ENCODE data around the gene UXS1.

The UXS1 gene

DNA sequence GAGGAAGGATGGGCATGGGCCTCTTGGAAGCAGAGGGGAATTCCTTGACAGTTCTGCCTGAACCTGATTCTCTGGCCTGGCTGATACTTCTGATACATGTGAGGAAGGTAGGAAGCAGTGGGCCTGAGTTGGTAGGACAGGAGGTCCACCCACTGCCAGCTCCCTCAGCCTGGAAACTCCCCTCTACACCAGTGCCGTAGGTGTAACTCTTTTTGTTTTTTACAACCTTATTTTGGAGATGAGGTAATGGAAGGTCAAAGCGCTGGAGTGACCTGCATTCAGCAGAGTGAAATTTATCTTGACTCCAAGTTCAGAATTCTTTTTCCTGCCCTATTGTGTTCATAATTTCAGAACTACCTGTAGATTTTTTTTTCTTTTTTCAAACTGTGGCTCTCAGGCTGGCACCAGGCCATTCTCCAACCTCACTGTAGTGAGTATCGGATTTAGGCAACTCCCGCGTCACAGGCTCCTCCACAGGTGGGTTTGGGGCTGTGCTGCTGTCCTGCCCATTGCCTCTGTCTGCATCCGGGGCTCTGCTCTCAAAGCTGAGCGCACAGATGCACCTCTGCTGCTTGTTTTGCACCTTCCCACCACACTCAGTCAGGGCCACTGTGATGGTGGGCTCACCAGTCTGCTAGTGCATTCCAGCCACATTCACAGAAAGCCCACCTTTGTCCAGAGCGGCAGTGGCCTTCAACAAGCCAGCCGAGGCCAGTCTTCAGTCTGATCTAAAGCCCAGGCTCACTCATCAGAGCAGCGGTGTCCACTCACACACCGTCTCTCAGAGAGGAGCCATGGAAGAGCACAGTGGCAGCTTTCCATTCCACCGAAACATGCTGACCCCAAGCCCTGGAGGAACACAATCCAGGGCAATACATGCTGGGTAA is 87.2 kb downstream of the UXS1 start:
- no peak for DNase-seq

DNA sequence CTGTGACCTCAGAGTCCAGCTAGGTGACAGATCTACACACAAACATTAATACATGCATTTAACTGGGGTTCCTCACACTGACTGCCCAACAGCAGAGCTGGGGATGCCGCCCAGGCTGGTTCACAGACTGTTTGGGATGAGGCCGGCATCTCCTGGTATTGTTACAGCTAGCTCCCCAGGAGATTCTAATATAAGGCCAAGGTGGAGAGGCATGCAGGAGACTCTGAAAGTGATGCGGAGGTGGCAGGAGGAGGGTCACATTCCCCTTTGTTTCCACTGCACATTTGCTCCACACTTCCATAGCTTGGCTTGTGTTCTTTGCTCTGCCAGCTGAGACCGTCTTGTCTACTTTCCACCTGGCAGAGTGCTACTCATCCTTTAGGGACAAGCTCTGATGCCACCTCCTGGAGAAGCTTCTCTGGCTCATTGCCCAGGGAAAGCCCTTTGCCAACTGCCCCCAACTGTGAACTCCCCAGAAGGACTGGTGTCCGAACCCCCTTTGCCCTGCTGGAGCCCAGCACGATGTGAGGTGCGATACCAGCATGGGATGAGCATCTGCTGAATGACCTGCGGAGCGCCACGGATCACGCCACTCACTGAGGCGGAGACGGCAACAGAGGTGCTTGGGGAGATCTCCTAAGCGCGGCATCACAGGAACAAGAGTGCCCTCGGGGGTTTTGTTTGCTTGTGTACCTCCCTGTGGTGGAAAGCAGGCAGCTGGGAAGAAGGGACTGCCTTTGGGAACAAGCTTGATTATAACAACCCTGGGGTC is 88.8 kb downstream of the UXS1 start:
- no peak for DNase-seq

DNA sequence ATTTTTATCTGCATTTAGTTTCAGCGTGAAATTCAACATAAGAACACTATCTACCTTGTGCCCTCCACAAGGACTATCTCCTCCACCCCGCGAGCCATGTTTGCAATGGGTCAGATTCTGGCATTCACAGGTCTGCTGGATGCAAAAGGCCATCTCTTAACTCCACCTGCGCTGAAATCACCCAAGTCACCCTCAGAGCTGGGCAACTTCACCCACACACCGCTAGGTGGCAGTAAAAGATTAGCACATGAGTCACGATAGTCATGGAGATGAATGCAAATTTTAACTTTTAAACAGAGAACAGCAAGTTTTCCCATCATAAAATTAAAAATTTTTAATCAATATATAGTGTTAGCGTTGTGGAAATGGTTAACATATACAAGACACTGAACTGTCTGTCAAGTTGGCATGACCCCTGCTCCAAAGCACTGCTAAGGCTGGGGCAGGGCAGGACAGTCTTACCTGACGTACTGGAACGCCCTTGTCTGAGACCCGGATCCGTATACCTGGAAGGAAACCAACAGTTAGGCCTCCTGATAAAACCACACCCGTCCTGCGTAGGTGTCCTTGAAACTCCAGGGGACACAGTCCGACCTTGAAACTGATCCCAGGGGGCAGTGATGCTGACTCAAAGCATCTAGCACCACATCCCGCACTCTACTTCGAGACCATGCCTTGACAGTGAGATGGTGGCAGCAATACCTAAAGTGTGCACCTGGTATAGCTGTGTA is 89.6 kb downstream of the UXS1 start:
- DNase-seq = peak; percentile 69

DNA sequence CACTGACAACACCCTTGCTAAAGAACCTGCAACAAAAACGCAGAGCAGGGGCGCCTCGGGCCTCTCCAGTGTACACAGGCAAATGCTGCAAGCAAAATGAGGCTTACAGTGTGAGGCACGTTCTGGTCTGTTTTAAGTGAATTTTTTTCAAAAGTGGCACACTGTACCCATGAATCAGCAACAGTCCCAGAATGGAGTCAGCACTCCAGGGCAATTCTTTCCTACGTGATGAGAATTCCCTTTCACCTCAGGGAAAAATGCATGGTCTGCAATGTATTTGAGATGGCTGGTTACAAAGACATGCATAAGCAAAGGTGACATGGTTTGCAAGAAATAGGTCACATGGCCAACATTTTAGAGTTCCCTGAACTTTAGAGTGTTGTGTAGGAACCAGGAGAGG is 94.4 kb downstream of the UXS1 start:
- DNase-seq = no peak

DNA sequence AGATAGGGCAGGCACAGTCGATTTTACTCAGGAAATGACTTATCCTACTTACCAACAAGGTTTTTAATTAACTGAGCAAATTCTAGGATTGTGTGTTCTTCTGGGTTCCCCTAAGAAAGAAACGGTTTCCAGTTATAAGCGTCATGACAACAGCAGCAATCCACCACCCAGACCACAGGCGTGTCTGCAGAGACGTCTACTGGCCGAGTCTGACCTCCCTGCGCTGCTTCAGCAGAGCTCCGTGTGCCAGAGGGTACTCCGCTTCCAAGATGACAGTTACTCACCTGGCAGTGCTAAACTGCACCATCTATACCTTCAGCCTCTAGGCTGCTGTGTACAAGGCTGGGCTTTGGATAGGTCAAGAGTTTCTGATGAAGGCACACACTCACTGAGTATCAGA is 95.4 kb downstream of the UXS1 start:
- no peak for DNase-seq

DNA sequence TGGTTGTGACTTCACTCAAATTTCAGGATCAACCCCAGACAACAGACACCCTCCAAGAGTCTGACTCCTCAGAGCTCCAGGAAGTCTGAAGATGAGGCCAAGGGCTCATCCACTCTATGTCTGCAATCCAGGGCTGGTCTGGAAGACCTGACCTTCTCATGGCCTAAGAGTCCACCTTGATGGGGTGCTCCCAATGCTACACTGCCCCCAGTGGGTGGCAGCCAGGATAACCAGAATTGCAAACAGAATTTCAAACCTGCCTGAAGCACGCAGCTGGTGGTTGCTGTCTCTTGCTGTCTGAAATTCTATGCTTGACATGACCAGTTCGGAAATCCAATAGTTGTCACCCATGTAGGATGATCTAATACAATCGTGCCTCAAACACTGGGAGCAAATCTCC is 96.0 kb downstream of the UXS1 start:
- DNase-seq = no peak

DNA sequence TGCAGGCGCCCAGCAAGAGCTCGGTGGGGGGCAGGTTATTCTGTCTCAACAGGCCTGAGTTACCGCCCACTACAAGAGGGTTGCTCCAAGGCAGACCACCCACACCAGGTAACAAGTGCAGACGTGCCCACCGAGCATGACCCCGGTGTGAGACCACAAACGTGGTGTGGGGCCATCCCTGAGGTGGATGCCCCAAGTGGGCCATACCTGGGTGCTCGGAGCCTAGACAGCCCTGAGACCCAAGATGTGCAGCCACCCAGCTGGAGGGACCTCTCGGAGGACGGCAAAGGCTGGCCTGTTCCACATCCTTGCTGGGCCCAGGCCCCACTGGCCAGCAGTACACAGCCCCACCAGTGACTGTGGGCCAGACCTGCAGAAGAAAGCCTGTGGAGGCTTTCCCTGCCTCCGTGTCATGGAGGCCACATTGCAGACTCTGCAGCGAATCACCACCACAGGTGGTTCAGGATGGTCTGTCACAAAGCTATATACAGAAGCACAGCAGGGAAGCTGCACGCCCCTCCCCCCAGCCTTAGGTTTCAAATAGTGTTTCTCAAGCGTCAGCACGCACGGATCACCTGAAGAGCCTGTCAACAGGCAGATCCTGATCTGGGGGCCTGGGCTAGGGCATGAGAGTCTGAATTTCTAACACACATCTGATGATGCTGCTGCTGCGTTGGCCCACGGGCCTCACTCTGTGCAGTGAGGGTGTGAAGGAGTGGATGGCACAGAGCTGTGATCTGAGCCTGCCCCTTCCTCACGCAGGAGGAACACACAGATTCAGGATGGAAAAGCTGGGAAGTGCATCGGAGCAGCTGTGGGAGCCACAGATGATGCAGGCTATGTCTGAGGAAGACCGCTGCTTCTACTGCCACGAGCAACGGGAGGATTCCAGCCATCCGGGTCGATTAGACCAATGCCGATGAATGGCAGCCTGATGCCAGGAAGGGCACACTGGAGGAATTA is 96.8 kb downstream of the UXS1 start:
- DNase-seq = no peak

DNA sequence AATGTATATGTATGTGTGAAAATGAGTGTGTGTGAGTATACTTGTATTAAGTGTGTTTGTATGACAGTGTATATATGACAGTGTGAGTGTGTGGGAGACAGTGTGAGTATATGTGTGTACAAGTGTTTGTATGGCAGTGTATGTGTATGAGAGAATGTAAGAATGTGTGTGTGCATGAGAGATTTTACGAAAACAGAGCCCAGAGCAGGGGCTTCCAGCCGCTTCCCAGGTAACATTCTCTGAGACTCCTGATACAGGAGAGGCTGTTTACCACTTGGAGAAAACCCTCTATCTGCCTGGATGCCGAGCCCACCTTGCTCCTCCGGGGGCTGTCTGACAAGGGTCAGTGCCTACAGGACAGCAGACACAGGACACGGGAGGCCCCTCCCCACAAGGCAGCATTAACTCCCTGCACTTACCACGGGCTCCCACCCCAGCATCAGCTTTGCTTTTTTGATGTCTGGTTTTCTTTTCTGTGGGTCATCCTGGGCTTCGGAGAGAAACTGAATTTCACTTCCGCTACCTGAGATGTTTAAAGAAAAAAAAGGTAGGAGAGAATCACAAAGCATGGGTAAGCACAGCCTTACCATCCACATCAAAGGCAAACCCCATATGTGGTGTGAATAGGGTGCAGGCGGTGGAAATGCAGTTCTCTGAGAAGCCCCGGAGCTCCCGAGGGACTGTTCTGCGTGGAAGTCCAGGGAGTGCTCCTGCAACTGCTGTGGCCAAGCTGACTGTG is 97.6 kb downstream of the UXS1 start:
- no peak for DNase-seq

DNA sequence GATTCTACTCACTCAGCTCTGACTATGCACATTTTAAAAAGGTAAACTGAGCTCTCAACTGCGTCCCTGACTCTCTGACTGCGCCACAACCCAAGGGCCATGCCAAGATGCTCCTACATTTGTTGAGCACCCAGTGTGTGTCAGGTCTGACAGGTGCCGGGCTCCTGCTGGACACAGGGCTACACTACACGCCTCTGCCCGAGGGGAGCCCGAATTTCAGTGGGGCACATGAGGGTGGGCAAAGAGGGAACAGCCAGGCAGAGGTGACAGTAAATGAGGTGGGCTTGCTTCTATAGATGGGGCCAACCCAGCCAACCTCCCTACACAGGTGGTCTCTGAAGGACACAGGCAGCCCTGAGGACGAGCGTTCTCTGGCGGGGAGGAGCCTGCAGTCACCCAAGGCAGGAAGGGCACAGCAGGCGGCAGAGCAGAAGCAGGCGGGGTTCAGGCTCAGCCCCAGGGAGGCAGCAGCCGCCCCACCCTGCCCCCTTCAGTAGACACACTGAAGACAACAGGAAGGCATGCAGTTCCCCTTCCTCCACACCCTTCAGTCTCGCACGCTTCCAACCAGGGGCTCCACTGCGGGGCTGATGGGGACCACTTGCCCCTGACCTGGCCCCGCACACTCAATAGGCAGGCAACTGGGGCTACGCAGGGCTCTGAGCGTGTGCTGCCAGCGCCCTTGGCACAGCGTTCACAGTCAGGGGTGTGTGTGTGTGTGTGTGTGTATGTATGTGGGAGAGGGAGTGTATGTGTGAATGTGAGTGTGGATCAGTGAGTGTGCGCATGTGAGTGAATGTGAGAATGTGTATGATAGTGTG is 98.4 kb downstream of the UXS1 start:
- no peak for DNase-seq

DNA sequence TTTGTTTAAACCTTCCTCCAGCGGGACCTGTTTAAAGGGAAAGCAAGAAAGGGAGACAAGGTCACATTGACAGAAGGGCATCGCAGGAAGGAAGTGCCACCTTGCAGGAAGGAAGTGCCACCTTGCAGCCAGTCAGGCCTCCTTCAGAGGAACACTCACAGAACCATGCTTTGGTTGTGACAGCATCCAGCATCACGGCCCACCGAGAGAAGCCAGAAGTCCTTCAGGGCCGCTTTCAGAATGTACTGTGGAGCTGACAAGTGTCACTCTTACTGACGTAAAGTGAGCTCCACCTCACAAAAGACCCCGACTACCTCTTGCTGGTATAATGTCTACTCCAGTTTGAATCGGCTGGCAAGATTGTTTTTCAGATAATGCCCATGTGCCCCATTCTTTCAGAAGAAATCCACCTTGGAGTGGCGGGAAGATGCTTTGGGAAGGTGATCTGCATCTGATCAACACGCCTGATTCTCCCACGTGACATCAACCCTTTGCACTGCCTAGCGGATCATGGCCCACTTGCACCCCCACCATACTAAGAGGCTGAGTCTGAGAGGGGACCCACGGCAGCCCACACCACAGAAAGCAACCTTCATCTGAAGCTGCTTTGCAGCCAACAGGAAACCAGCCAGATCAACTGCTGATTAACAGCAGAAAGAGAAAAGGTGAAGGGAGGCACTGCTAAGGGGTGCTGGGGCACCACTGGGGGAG is 99.8 kb downstream of the UXS1 start:
- no peak for DNase-seq

DNA sequence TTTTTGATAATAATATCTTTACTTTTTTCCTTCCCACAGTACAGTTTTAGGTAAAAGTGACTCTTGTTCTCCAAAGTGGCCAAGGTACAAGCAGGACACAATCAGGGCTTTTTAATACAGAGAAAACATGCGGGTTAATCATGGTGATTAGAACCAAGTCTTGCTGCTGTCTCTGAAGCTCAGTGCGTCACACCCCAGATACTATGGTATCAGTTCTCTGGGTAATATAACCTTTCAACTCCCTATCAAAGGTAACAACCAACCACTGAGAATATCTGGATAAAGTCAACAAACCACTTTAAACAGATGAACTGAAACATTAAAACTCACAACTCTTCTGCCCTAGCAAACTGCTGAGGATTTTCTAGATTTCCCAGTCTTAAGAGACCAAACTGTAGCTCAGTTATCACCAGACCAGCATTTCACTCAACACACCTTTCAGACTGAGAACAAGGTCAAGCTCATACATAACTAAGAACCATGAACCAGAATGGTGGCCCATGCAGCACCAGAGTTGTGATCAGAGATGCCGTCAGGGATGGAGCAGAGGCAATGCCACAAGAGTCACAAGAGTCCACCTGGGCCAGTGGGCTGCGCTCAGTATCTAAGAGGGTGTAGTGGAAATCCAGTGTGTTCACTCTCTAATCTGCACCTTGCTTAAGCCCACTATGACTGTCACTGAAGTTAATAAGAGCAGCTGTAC is 103.0 kb downstream of the UXS1 start:
- no peak for DNase-seq

DNA sequence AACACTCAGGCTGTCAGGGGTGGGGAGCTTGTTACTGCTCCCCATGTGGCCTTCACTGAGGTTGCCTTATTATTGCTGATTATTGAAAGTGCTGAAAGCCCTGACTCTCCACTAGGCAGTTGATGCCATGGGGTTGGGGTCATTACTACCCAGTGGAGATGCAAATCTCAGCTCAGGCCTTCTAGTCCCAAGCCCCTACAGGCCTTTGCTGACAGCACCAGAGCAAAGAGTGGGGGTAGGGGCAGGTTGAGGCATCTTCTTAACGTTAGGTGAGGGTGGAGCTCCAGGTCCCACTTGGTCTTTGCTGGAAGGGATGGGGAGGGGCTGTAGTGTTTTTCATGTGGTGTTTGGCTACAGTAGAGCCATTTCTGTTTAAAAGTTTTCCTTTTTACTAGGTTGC is 104.5 kb downstream of the UXS1 start:
- no peak for DNase-seq

DNA sequence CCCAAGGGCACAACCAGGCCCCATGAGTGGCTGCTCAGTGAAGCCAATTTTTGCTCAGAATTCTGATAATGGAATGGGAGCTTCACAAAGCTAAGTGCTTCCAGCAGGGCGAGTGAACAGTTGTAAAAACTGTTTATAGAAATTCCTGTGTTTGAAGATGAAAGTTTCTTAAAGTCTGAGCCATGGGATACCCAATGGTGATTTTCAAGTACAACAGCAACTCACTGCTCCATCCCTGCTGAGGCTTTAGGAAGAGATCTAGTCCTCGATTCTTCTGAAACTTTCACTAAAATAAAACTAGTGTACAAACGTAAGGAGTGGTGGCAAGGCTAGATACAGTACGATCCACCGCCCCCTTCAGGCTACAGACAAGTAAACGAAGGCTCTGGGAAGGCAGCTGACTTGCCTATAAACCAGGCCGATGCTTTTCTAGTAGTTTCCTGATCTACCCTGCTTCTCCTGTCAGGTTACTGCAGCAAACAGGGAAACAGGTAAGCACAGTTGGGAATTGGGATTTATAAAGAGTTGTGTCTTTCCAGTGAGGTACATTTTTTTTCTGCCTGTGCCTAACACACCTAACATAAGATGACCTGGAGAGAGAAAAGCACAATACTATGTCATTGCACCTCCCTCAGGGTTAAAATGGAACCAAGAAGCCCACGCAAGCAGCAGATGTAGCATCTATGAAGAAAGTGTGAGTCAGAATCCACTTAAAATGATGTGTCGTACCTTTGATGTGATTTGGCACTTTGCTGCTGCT is 108.7 kb downstream of the UXS1 start:
- DNase-seq = peak; percentile 49

DNA sequence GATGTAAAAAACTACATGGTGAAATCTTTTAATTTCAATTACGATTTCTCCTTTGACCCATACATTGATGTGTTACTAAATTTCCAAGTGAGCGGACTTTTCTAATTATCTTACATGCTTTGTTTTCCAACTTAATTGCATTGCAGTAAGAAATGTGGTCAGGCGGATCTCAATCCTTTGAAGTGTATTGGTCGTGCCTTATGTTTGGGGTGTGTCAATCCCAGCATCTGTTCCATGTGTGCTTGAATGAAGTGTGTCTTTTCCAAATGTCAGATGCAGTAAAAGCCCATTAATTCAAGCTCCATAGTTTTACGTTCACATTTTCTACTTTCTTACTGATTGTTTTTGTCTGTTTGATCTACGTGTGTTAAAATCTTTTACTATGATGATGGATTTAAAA is 113.1 kb downstream of the UXS1 start:
- DNase-seq = no peak

DNA sequence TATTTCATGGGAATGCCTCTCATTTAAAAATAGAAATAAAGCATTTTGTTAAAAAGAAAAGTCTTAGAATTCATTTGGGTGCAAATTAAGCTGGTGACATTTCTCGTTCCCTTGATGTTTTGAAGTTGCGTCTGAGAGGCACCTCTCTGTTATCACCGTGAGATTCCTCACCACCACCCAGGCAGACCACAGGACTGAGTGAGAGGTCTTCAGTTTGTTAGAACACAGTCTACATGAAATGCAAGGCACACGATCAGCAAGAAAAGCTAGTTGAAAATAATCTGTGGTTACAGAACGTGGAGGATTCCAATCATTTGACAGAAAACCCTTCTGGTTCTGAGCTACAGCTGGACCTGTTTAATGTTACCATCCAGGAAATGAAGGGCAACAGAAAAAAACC is 116.0 kb downstream of the UXS1 start:
- DNase-seq = no peak

DNA sequence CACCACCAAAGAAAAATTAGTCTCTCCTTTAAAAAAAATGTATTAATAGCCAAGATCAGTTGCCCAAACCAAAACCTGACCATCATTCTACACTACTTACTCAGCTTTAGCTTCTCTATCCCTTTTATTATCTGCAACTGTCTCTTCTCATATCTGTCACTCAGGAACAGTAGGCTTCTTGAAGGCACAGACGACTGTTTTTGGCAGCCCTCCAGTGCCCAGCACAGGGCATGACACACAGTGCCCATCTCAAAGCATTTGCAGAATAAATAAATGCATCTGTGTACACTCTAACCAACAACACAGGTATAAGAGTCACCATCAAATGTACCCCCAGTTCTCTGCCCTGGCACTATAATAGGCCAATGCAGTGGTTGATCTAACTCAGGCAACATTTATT is 117.2 kb downstream of the UXS1 start:
- no peak for DNase-seq

DNA sequence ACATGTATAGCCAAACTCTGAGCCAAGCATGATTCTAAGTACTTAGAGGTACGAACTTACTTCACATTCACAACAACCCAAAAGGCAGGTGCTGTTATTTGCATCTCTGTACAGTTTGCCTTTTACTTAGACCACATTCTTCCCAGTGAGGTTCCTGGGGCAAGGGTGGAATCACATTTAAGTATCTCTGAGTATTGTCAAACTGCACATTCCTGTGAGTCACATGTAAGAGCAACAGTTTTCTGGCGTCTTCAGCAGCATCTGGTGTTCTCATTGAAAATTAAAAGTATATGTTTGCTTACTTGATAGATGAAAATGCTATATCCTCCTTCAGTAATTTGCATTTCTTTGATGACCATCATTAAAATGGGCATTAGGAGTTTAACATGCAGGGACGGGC is 119.1 kb downstream of the UXS1 start:
- DNase-seq = no peak

DNA sequence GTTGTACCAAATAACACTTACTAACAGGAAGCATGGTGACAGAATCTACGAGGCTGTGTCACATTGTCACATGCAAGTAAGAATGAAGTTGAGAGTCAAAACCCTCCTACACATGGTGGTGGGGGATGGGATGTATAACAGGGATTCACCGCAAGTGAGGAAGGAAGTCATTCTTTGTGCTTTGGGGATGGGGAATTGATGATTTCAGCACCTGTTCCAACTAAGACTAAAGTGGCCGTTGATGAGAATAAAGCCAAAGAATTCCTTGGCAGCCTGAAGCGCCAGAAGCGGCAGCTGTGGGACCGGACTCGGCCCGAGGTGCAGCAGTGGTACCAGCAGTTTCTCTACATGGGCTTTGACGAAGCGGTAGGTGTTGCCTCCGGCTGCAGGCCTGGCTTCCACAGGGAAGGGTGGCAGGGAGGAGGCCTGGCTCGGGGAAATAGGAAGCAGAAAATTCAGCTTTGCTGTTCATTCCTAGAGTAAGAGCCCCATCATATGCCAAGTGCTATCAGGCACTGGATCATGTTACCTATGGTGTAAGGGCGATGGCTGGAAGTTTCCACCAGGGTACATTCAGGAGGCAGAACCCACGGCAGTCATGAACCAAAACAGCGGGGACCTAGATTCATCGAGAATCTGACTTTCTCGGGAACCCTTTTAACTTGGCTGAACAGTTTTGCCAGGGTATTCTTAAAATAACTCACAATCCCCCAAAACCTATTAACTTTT is 120.3 kb downstream of the UXS1 start:
- DNase-seq = no peak
